ENCODE measurements around the gene ACAA1. TPM values are rescaled to one million over a fixed set of nuclear protein-coding genes. Genes with fewer than 3 reads are reported as not detected.

The ACAA1 gene
- total RNA-seq, 1 experiment from 2014 or later, result 44.3 TPM

DNA sequence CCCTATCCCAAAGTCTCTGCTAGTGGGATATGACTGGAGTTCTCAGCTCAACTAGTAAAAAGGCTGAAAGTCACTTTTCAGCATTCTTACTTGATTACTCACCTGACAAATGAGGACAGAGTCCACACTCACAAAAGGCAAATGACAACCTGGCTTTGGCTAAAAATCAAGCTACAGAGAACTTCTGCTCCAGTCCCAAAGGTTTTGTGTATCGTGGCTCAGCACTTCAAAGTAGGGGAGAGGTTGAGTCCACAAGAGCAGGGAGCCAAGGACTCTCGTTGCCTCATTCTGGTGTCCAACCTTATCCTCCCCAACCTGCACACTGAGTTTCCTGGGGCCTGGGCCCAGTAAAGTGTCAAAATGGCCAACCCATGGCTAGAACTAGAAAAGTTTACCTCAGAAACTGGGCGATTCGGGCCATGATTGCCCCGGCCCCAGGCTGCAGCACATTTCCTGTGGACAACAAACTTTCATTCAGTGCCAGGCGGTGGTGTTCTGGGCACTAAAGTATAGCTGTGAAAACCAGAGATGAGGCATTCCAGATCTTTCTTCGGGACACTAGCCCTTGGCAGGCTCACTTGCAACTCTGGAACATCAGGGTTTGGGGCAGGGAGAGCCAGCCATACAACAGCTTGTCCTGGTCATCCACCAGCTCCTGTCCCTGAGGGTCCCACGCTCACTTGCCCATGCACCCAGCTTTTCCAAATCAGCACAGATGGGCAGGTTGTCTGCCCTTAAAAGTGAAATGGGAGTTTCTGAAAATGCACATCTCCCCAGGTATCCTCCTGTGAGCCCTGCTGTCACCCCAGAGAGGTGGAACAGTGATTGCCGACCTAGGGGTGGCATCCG lies 3.1 kb downstream of the ACAA1 start:
- Histone ChIP-seq H2BK15ac (ENCODE audit: low read depth, low read length) (no peak overlapping the region), H3K9me3 (ENCODE audit: control insufficient read depth, low read depth, low read length) (no peaks in the 10 kb centered on the region), H4K8ac (replicated peaks; ENCODE audit: insufficient read length, low read depth, low read length) (no peak overlapping the region), H3K79me2 (ENCODE audit: insufficient read depth, low read length) (no peaks in the 10 kb centered on the region), H3K27me3 (ENCODE audit: insufficient read depth, low read length) (no peaks in the 10 kb centered on the region), H3K27ac (ENCODE audit: insufficient read length, low read depth, low read length) (no peak overlapping the region), H3K14ac (ENCODE audit: insufficient read depth, low read length) (no peak overlapping the region), H3T11ph (ENCODE audit: low read length) (no peak overlapping the region), H4K91ac (ENCODE audit: insufficient read length, low read depth, low read length) (no peak overlapping the region), H3K23ac (ENCODE audit: insufficient read length, low read depth, low read length) (no peak overlapping the region), H2AFZ (ENCODE audit: low read length) (no peak overlapping the region), H2BK20ac (ENCODE audit: low read depth, low read length, poor library complexity, severe bottlenecking) (no peak overlapping the region), H2BK120ac (ENCODE audit: low read depth, low read length, poor library complexity, severe bottlenecking) (no peak overlapping the region), H3K4me2 (ENCODE audit: insufficient read depth, insufficient read length, low read length) (no peak overlapping the region), H4K20me1 (ENCODE audit: control insufficient read depth, insufficient read depth, insufficient read length) (no peaks in the 10 kb centered on the region), H3K79me1 (ENCODE audit: insufficient read depth, low read depth, low read length, poor library complexity, severe bottlenecking) (no peaks in the 10 kb centered on the region), H3K4ac (ENCODE audit: low read depth, low read length) (no peak overlapping the region), H3K23me2 (ENCODE audit: insufficient read length, low read depth, low read length, poor library complexity, severe bottlenecking) (peaks cover 12% of the 10 kb centered on the region), H2AK5ac (ENCODE audit: insufficient read length, low read length) (no peak overlapping the region), H3K18ac (ENCODE audit: insufficient read length, low read depth, low read length) (no peak overlapping the region), H3K56ac (ENCODE audit: insufficient read length, low read depth, low read length) (no peak overlapping the region), H3K9ac (ENCODE audit: extremely low read depth, insufficient read length, low read length) (no peak overlapping the region), H4K5ac (ENCODE audit: insufficient read length, low read depth, low read length) (no peak overlapping the region), H3K4me1 (ENCODE audit: insufficient read depth, low read length) (peaks cover 4% of the 10 kb centered on the region; the same call in 1 of the 2 replicates), H2BK5ac (ENCODE audit: insufficient read length, low read length) (no peak overlapping the region), H2BK12ac (ENCODE audit: insufficient read length, low read depth, low read length) (no peak overlapping the region)
- H3K36me3 Mint-ChIP-seq (ENCODE audit: insufficient read depth in 1 of 3, low read depth in 3 of 3), result peaks cover 33 to 56% (median 33%) of the 10 kb centered on the region in 3 experiments
- H3K27ac Mint-ChIP-seq, result no peak overlapping the region
- TF ChIP-seq, protein P1, sequence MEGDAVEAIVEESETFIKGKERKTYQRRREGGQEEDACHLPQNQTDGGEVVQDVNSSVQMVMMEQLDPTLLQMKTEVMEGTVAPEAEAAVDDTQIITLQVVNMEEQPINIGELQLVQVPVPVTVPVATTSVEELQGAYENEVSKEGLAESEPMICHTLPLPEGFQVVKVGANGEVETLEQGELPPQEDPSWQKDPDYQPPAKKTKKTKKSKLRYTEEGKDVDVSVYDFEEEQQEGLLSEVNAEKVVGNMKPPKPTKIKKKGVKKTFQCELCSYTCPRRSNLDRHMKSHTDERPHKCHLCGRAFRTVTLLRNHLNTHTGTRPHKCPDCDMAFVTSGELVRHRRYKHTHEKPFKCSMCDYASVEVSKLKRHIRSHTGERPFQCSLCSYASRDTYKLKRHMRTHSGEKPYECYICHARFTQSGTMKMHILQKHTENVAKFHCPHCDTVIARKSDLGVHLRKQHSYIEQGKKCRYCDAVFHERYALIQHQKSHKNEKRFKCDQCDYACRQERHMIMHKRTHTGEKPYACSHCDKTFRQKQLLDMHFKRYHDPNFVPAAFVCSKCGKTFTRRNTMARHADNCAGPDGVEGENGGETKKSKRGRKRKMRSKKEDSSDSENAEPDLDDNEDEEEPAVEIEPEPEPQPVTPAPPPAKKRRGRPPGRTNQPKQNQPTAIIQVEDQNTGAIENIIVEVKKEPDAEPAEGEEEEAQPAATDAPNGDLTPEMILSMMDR (conservative IDR thresholded peaks at IDR 0.05), result no peak
- no CpG with 5 or more reads among the region's 10 CpGs for WGBS (ENCODE audit: extremely low coverage, insufficient read length, low lambda C conversion rate)
- peaks cover 26 to 27% of the 10 kb centered on the region in 2 experiments for H3K4me1 Mint-ChIP-seq
- H3K4me3 Mint-ChIP-seq, result no peak overlapping the region
- H3K27me3 Mint-ChIP-seq (ENCODE audit: low read depth), result no peaks in the 10 kb centered on the region
- H3K9me3 Mint-ChIP-seq, result no peaks in the 10 kb centered on the region; a peak in 1 of 5 replicates
- no peak for DNase-seq
